GM10847 (cell line): ENCODE measurements around the gene TMPRSS4.

Experiments used
- POLR2A ChIP-seq: IDR thresholded peaks from 2 replicates; pipeline ENCODE4 v1.6.1; 2011; ENCODE audit not compliant: insufficient read length; ENCODE audit errors: extremely low read depth

Gene TMPRSS4

GRCh38 chr11:118149493-118149892 lies 72.6 kb downstream of the TMPRSS4 start:
- TF ChIP-seq POLR2A: no peak

- no peak for TF ChIP-seq POLR2A
Observed at GRCh38 chr11:118151431-118151830, 74.6 kb downstream of the TMPRSS4 start.

- no peak for TF ChIP-seq POLR2A
Observed at GRCh38 chr11:118152020-118152551, 75.2 kb downstream of the TMPRSS4 start.

- TF ChIP-seq POLR2A: no peak
Observed at GRCh38 chr11:118152552-118153471, 75.9 kb downstream of the TMPRSS4 start, which contains the start of gene SCN4B. TSS of gene SCN4B (minus strand) at chr11:118152823. CDS start at chr11:118152673, 150 bp downstream.

- no peak for TF ChIP-seq POLR2A
Observed at GRCh38 chr11:118153516-118153915, 76.6 kb downstream of the TMPRSS4 start.

- no peak for TF ChIP-seq POLR2A
Observed at GRCh38 chr11:118153976-118154375, 77.1 kb downstream of the TMPRSS4 start.

GRCh38 chr11:118154641-118155040 lies 77.8 kb downstream of the TMPRSS4 start:
- TF ChIP-seq POLR2A: no peak

- TF ChIP-seq POLR2A: no peak
Observed at GRCh38 chr11:118155776-118156530, 79.1 kb downstream of the TMPRSS4 start.

- TF ChIP-seq POLR2A: no peak
Observed at GRCh38 chr11:118156531-118157185, 79.8 kb downstream of the TMPRSS4 start.

GRCh38 chr11:118157186-118157895 lies 80.5 kb downstream of the TMPRSS4 start:
- no peak for TF ChIP-seq POLR2A

- no peak for TF ChIP-seq POLR2A
Observed at GRCh38 chr11:118161786-118162185, 84.9 kb downstream of the TMPRSS4 start.

- no peak for TF ChIP-seq POLR2A
Observed at GRCh38 chr11:118162846-118163245, 86.0 kb downstream of the TMPRSS4 start.

- no peak for TF ChIP-seq POLR2A
Observed at GRCh38 chr11:118163494-118163893, 86.6 kb downstream of the TMPRSS4 start.

GRCh38 chr11:118164885-118165284 lies 88.0 kb downstream of the TMPRSS4 start:
- TF ChIP-seq POLR2A: no peak

GRCh38 chr11:118166641-118167040 lies 89.8 kb downstream of the TMPRSS4 start:
- TF ChIP-seq POLR2A: no peak

- no peak for TF ChIP-seq POLR2A
Observed at GRCh38 chr11:118167253-118167652, 90.4 kb downstream of the TMPRSS4 start.
